GM19324 (cell line): ENCODE data around the gene DYRK1A.
"Not testable (repeated sequence)": the region's sequence is repeated elsewhere in the genome, so short reads cannot be mapped to it uniquely, and the experiment has no call there.

Experiments
- ATAC-seq: cut with Tn5 transposase; IDR thresholded peaks from one replicate; pipeline ENCODE4 v1.9.1; 2021; ENCODE audit warnings: mild to moderate bottlenecking, moderate library complexity; ENCODE audit not compliant: unreplicated experiment, low FRiP score

Gene DYRK1A

GRCh38 chr21:37366482-37367316 is at the start of gene DYRK1A:
TSS of gene DYRK1A (plus strand) at chr21:37366773. CDS start at chr21:37420375, 53,602 bp downstream.
- peak; percentile 74 for ATAC-seq

- no peak for ATAC-seq
These were observed 47.0 kb upstream of the DYRK1A start for GRCh38 chr21:37319551-37319950.

GRCh38 chr21:37322084-37322483 is 44.5 kb upstream of the DYRK1A start:
- ATAC-seq: no peak

GRCh38 chr21:37324558-37324957 is 42.0 kb upstream of the DYRK1A start:
- no peak for ATAC-seq

GRCh38 chr21:37328147-37328546 is 38.4 kb upstream of the DYRK1A start:
- not testable (repeated sequence) for ATAC-seq

GRCh38 chr21:37331411-37331810 is 35.2 kb upstream of the DYRK1A start:
- ATAC-seq: no peak

- ATAC-seq: no peak
These were observed 31.5 kb upstream of the DYRK1A start for GRCh38 chr21:37335053-37335452.

- no peak for ATAC-seq
These were observed 29.4 kb upstream of the DYRK1A start for GRCh38 chr21:37337179-37337578.

- no peak for ATAC-seq
These were observed 28.7 kb upstream of the DYRK1A start for GRCh38 chr21:37337831-37338230.

- no peak for ATAC-seq
These were observed 27.7 kb upstream of the DYRK1A start for GRCh38 chr21:37338671-37339551.

- ATAC-seq: no peak
These were observed 27.0 kb upstream of the DYRK1A start for GRCh38 chr21:37339552-37339939.

- no peak for ATAC-seq
These were observed 25.2 kb upstream of the DYRK1A start for GRCh38 chr21:37341254-37341960.

GRCh38 chr21:37342046-37342632 is 24.4 kb upstream of the DYRK1A start:
- no peak for ATAC-seq

GRCh38 chr21:37346841-37347430 is 19.6 kb upstream of the DYRK1A start:
- no peak for ATAC-seq

GRCh38 chr21:37348664-37349063 is 17.9 kb upstream of the DYRK1A start:
- no peak for ATAC-seq

GRCh38 chr21:37350472-37350871 is 16.1 kb upstream of the DYRK1A start:
- ATAC-seq: no peak

GRCh38 chr21:37356706-37357105 is 9.9 kb upstream of the DYRK1A start:
- no peak for ATAC-seq

- ATAC-seq: no peak
These were observed 8.9 kb upstream of the DYRK1A start for GRCh38 chr21:37357691-37358090.

GRCh38 chr21:37358397-37358796 is 8.2 kb upstream of the DYRK1A start:
- ATAC-seq: no peak

- no peak for ATAC-seq
These were observed 2.6 kb upstream of the DYRK1A start for GRCh38 chr21:37363936-37364335.
